Measurements from ENCODE around the gene DARS1.

Gene DARS1

GRCh38 chr2:136014411-136014810 lies 29.0 kb upstream of the DARS1 start:
- DNase-seq = peak in 1 of 2 donors; percentile 53

- DNase-seq = no peak
These were observed 28.5 kb upstream of the DARS1 start for GRCh38 chr2:136013955-136014354.

GRCh38 chr2:136013136-136013685 lies 27.8 kb upstream of the DARS1 start:
- no peak for DNase-seq

GRCh38 chr2:136012315-136012714 lies 26.9 kb upstream of the DARS1 start:
- no peak for DNase-seq

DNA sequence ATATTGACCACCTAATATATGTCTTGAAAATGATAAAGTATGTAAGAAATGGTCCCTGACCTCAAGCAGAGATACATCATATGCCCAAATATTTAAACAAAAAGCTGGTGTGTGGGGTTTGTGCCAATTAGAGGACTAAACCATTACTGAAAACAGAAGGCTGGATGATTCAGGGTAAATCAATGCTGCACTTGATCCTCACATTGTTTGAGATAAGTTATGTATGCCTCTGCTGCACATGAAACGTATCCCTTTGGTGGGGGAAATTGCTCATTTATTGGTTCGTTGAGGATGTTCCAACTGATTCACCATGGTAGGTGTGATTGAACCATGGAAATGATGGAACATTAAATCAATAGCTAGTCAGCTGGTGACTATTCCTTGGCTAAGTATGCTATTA lies 24.7 kb upstream of the DARS1 start:
- DNase-seq = no peak

DNA sequence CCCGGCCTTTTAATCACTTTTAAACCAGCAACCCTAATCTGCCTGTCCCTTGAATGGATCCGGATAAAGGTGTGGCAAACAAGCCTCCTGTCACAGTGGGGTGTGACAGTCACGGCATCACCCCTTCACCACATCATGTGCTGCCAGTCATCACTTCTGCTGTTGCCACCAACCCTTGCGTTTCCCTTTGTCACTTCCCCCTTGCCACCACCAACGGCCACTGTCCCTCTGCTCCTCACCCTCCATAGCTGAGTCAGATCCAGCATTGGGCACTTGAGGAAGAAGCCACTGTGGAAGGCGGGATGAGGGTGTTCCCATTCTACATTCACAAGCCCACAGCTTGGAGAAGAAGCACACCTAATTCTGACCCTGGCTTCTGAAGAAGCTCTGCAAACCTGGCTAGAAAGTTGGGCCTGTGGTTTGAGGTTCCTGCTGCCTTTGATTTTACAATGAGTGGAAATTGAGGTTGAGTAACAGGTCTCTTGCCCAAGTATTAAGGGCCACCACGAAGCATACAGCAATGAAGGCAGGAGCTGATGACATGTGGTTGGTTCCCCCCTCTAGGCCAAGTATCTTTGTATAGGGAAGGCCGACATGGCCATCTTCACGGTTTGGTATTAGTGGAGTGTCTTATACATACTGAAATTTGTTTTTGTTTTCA lies 22.9 kb upstream of the DARS1 start:
- DNase-seq = no peak

GRCh38 chr2:136006658-136007057 lies 21.2 kb upstream of the DARS1 start:
- DNase-seq = no peak

GRCh38 chr2:136005462-136006196 lies 20.2 kb upstream of the DARS1 start:
- no peak for DNase-seq

DNA sequence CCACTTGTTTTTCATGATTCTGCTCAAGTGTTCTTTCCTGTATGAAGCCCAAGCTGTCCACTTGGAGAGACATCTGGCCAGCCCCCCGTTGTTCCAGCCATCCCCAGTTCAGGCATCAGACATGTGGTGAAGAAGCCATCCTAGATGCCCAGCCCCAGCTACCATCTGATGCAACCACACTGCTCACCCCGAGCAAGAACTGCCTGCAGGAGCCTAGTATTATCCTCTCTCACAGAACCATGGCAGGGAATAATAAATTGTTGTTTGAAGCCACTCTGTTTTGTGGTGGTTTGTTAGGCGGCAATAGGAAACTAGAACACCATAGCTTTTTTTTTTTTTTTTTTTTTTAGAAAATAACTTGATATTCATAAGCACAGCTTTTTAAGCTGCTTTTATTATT lies 19.5 kb upstream of the DARS1 start:
- no peak for DNase-seq

- no peak for DNase-seq
These were observed 15.7 kb upstream of the DARS1 start for GRCh38 chr2:136001131-136001530.

DNA sequence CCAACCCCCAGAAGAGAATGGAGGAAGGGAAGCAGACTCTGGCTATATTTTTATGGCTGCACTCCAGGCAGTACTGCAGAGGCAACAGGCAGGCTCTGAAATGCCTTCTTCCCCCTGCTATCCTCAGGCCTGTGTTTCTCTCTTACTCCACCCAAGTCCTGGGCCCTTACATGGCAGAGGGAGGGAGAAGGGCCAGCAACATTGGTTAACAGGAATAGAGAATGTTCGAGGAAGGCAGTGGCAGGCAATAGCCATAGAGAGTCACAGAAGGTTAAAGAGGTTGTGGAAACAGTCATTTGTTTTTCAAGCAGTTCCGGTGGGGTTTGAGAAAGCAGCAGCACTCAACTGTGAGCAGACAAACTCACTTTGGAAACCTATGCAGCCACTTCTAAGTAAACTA lies 15.1 kb upstream of the DARS1 start:
- DNase-seq = no peak

DNA sequence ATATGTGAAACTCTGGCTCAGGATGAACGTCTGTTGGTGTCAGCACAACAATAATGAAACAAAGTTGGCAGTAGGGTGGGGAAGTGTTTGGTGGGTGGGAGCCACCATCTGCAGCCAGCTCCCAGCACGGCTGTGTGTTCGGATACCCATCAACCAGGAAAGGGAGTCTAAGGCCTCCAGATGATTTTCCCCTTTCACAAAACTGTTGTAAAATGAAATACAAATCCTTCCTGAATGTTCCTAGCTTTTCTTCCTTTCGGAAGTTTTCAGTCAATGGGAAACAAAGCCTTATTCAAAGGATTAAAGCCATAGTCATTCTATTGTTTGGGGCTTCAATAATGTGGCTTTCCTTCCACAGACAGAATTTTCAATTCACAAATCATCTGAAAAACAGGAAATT lies 14.5 kb upstream of the DARS1 start:
- DNase-seq = no peak

- DNase-seq = no peak
These were observed 13.5 kb upstream of the DARS1 start for GRCh38 chr2:135998879-135999278.

GRCh38 chr2:135997380-135997779 lies 12.0 kb upstream of the DARS1 start:
- peak in 1 of 2 donors; percentile 35 for DNase-seq

DNA sequence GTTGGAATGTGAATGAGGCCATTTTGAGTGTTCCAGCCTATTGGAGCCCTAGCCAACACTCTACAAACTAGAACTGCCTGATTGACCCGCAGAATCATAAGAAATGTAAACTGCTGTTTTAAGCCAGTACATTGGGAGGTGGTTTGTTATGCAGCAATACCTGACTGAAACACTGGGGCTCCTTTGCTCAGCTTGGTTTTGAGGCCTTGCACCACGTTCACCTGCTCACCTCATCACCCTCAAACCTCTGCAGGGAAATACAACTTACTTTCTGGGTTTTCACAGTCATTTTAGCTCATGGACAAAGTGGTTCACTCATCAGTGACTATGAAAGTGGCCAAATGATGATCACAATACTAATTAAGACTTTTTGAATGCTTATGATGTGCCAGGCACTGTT lies 10.9 kb upstream of the DARS1 start:
- DNase-seq = no peak

DNA sequence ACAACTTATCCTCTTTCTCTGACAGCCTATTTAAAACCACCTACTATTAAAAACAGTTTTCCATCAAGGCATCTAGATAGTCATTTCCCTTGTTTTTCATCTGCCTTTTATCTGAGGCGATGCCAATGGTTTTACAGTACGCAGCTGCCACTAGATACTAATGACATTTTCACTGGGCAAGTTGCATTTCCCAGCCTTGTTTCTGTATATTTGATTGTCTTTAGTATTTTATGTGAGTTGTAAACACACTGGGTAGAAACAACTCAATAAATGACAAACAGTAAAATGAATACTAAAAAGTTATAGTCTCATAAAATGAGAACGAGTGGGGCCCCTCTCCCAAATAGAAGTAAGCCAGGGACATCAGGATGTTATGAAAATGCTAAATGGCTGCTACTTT lies 8.9 kb upstream of the DARS1 start:
- DNase-seq = no peak

- DNase-seq = no peak
These were observed 8.0 kb upstream of the DARS1 start for GRCh38 chr2:135993421-135993820.

DNA sequence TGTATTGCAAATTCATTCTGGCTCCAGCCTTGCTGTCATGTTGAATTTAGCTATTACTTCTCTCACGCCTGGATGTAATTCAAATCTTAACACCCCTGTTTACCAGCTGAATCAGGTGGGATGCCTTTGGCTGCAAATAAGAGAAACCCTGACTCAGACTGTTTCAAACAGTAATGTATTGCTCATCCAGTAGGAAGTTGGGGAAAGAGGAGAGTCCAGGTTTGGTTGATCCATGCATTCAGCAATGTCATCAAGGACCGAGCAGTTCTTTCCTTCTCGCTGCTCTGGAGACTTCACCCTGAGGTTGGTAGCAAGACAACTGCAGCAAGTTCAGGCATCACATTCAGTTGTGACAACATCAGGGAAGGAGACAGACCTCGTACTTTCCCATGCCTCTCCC lies 6.4 kb upstream of the DARS1 start:
- no peak for DNase-seq

GRCh38 chr2:135987441-135987840 lies 2.0 kb upstream of the DARS1 start:
- no peak for DNase-seq

DNA sequence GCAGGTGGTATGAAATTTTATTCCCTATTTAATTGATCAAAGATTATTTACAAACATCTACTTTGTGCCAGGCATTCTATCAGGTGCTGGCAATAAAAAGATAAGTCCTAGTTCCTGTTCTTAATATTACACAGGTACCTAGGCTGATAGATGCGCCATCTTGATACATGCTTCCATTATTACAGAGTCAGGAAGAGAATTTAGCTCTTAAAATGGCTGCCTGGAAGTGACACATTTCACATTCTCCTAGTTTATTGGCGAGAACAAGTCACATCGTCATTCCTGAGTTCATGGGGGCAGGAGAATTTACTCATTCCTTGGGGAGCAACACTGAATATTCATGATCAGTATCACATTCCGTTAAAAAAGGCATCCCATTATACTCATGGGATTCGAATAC lies 1.1 kb upstream of the DARS1 start:
- no peak for DNase-seq

- DNase-seq = no peak
These were observed 484 bp upstream of the DARS1 start for GRCh38 chr2:135985826-135986393.

DNA sequence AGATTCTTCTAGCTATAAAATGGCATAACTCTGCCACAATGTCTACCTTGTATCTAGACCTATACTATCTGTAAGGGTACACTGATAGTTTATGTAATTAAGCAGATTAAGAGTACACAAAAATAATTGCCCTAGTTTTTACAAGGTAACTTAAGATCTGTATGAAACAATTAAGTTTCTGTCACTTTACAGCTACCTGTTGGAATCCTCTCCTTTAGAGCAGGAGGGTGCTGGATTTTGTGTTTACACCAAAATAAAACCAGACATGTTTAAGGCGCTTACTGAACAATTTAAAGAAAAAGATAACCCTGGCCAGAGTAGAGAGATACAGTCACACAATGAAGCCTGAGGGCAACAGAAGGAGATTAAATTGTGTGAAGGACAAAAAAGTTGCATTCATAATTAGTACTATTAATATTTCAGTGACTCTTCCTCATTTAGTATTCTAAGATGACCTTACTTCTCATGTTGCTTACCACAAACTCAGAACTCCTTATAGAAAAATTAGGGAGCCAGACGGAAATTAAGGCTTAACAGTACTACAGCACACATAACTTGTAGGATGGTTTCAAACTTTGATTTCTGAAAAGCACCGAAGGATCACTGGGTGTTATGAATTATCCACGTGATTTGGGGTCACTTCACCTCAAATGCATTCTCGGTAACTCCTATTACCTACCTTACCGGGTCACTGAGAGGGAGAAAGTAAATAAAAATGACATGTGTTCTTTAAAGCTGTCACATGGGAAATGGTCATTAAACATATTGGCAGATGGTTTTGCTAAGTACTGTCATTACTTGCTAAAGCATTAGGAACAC lies 1.0 kb downstream of the DARS1 start:
- no peak for DNase-seq

DNA sequence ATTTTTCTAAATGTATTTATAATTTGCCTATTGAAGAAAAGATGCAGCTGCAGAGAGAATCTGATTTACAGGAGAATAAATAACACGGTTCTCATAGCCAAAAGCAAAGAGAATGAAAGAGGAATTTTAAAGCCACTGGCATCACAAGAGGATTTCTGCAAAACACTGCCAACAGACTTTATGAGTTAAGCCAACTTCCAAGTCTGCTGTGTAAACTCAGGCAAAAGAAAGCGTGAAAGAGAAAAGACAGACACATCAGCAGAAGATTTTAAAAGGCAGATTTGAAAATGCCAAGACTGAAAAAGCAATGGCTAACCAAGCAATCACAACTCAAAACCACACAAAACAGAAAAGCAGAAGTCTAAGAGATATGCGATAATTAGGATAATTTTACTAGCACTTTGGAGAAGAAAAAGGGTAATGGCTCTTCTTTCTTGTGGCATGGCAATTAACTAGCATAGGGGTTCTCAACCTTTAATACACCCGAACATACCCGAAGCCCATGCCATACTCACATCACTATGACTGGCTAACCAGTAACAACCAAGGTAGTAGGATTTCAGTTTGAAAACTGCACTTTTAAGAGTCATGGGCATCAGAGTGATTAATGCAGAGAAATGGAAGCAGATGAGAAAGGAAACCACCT lies 4.9 kb downstream of the DARS1 start:
- peak in 1 of 2 donors; percentile 30 for DNase-seq
